Frontal cortex (tissue), 4 donors: ENCODE data around the gene PKN3. TPM values are rescaled to one million over a fixed set of nuclear protein-coding genes. Genes with fewer than 3 reads are reported as not detected.
A peak's percentile ranks its signal among the peaks of the same experiment; 100 is the strongest.
"Not testable (repeated sequence)": the region's sequence is repeated elsewhere in the genome, so short reads cannot be mapped to it uniquely, and the experiment has no call there.

Experiments used
- DNase-seq, 2 donors: peaks; one replicate each; pipeline ENCODE4 v3.0.0; 2012; ENCODE audit warnings: low spot score in 2 of 2
- FAIRE-seq: peaks from 2 replicates; lab custom pipeline; 2012; peaks lifted over from hg19 to GRCh38; lab: Jason Lieb, UNC
- total RNA-seq: library from RNA; depleted of rRNA; stranded (reverse); fragments of >200 nt; gene quantifications from one replicate; pipeline ENCODE4 v1.2.3, GENCODE V29; 2014
- donor health status: control.
- donor health status: control.
- donor health status: control.

Gene PKN3
- 0.41 TPM for total RNA-seq

DNA sequence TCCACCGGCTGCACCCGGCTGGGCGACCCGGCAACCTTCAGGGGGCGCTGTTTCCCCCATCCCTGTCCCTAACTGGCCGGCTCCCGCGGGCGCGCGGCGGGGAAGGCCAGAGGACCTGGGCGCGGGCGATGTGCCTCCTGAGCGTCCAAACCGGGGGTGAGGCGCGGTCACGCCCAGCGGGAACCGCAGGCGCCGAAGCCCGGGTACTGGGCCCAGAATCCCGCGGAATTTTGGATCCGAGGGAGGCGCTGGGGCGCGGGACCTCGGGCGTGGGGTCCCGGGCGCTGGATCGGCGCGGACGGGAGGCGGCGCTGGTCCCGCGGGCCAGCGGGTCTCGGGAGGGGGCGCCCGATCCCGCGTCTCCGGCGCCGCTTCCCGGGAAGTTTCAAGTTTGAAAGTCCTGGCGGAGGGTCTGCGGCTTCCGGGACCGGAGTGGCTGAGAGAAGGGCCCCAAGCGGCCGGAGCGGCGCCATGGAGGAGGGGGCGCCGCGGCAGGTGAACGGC lies at the start of gene PKN3:
Gene PKN3, plus strand, starts transcription at position 59 of the 504 bp plus-strand sequence. Its CDS starts 413 bp downstream, at position 472.
- FAIRE-seq = no peak
- peak; percentile 84 to 93 for DNase-seq

GRCh38 chr9:128653908-128654307 lies 48.4 kb upstream of the PKN3 start:
- no peak for DNase-seq
- no peak for FAIRE-seq

GRCh38 chr9:128654481-128654880 lies 47.8 kb upstream of the PKN3 start:
- FAIRE-seq (no peak), DNase-seq (no peak)

- DNase-seq = peak; percentile 99 to 100
- no peak for FAIRE-seq
These were observed 45.6 kb upstream of the PKN3 start, which contains the start of gene DYNC2I2 for GRCh38 chr9:128656416-128657343. Gene DYNC2I2, minus strand, starts transcription at chr9:128656847. Its CDS starts 121 bp downstream, at chr9:128656726.

DNA sequence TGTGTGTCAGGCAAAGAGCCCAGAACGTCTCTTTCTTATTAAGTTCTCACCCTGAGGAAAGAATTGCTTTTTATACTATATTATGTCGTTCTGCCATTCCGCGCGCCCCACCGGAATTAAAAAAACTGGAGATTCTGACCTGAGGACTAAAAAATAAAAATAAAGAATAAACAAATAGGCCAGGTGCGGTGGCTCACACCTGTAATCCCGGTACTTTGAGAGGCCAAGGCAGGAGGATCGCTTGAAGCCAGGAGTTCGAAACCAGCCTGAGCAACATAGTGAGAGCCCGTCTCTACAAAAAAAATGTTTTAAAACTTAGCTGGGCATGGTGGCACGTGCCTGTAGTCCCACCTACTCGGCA lies 45.0 kb upstream of the PKN3 start:
- DNase-seq = no peak
- FAIRE-seq = no peak

DNA sequence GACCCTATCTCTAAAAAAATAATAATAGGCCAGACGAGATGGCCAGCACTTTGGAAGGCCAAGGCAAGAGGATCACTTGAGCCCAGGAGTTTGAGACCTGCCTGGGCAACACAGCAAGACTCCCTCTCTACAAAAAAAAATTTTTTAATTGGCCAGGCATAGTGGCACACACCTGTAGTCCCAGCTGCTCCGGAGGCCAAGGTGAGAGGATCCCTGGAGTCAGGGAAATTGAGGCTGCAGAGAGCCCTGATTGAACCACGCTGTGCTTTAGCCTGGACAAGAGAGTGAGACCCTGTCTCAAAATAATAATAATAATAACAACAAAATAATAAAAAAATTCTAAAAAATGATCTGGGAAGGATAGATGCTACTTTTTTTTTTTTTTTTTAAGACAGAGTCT lies 44.5 kb upstream of the PKN3 start:
- FAIRE-seq = no peak
- no peak for DNase-seq

DNA sequence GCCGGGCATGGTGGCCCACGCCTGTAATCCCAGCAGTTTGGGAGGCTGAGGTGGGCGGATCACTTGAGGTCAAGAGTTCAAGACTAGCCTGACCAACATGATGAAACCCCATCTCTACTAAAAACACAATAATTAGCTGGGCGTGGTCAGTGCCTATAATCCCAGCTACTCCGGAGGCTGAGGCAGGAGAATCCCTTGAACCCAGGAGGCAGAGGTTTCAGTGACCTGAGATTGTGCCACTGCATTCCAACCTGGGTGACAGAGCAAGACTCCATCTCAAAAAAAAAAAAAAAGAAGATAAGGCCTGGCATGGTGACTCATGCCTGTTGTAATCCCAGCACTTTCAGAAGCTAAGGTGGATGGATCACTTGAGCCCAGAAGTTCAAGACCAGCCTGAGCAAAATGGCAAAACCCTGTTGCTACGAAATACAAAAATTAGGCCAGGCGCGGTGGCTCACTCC lies 35.8 kb upstream of the PKN3 start:
- not testable (repeated sequence) for FAIRE-seq, DNase-seq

- FAIRE-seq = no peak
- DNase-seq = no peak
These were observed 32.5 kb upstream of the PKN3 start for GRCh38 chr9:128669786-128670185.

GRCh38 chr9:128675382-128675781 lies 26.9 kb upstream of the PKN3 start:
- FAIRE-seq = no peak
- no peak for DNase-seq

DNA sequence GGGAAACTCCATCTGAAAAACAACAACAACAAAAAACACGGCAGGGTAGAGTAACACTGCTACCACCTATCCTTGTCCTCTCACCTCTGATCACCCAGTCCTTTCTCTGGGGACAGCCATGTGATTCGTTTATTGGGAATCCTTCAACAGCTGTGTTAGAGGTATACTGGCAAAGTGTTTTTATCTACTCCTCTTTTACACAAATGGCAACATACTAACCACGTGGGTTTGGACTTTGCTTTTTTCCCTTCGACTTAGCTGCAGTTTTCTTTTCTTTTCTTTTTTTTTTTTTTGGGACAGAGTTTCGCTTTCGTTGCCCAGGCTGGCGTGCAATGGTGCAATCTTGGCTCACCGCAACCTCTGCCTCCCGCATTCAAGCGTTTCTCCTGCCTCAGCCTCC lies 24.5 kb upstream of the PKN3 start:
- no peak for FAIRE-seq

DNA sequence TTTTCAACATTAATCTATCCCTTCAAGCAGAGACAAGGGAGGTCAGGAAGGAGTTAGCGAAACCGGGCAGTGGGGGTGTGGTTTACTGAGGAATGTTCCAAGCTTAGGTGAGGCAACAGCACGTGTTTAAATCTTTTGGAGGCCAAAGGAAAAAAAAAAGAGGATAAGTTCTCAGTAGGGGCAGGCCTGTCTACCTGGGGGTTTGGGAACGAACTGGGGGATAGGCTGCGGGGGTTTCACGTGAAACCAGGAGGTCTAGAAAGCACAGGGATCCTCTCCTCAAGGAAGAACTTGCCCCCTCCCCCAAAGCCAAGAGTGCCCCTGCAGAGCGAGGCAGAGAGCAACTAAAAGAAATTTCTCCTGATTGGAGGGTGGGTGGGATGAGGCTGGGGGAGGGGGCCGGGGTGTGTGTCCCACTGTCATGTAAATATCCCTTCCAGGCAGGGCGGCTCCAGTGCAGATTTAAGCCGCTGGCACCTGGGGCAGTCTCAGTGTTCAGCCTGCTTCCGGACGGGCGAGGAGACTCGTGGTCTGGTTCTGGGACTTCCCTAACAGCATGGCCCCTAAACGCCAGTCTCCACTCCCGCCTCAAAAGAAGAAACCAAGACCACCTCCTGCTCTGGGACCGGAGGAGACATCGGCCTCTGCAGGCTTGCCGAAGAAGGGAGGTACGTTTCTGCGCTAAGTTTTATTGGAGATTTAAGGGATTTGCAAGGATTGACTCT lies 18.8 kb upstream of the PKN3 start:
- DNase-seq (no peak), FAIRE-seq (no peak)

More for the DNA sequence above, 24.5 kb upstream of the PKN3 start:
- DNase-seq = no peak

DNA sequence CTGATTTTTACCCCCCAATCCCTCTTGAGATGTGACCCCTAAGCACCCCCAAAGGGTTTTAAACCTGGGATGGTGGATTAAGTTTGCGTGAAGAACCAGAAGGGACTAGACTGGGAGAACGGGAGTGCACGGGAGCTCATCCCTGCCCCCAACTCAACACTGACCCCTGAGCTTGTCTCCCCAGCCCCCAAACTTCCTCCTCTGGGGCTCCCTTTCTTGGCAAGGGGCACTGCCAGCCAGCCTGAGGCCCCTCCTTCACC lies 18.3 kb upstream of the PKN3 start:
- FAIRE-seq = no peak
- DNase-seq = no peak

DNA sequence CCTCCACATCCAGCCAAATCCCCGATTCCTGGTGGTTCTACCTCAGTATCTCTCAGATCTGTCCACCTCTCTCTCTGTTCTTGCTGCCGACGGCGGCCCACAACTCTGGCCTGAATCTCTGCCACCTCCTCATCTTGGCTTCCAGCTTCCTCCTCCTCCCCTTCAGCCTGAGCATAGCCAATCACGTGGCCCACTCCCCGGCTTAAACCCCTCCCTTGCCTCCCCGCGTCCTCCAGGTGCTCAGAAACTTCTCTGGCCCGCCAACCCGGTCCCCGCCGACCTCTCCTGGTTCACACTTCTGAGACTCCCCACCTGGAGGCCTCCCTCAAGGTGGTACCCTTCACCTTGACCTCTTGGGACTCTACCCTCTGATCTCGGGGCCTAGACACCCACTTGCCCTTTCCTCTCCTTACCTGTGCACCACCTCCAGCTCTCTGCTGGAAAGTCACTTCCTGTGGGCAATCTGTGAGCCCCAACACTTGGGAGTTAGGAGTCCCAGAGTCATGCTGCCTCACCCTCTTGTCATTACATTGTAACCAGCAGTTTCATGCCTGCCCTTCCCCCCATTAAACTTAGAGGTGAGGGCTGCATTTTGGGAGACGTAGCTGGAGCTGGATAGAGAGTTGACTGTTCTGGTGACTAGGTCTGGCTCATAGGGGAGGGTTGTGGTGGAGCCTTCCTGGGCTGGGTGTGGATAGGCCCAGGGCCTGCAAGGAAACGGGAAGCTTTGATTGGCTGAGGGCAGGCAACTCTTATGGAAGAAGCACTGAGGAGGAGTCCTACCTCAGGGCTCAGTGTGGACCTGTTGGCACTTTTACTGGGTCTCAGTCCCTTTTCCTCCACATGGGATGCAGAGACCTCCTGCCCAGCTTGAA lies 17.7 kb upstream of the PKN3 start:
- FAIRE-seq (no peak), DNase-seq (peak in 1 of 2 donors; percentile 53)

DNA sequence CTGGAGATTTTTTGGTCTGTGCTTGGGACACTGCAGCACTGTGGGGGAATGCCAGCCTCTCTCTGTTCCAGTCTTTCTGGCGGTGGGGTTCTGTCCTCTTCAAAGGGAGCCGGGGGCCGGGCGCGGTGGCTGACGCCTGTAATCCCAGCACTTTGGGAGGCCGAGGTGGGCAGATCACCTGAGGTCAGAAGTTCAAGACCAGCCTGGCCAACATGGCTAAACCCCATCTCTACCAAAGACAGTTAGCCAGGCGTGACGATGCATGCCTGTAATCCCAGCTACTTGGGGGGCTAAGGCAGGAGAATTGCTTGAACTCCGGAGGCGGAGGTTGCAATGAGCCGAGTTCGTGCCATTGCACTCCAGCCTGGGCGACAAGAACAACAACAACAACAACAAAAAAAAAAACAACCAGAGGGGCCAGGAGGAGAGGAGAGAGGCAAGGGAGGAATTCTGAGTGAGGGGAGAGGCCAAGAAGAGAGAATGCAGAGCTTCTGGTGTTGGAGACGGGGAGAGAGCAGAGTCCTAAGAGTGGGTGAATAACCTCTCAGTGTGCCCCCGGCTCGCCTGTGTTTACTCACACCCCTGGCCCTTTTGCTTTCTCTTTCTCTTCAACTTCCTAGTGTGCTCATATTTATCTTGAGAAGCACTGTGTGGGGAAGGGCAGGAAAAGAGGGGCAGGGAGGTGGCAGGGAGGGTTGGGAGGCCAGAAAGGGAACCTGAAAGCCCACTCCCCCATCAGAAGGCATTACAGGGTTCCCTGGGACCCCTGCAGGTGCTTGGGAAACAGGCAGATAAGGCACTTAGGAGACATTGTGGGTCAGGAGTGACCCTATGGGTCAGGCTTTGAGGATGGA lies 16.4 kb upstream of the PKN3 start:
- DNase-seq (no peak), FAIRE-seq (no peak)

DNA sequence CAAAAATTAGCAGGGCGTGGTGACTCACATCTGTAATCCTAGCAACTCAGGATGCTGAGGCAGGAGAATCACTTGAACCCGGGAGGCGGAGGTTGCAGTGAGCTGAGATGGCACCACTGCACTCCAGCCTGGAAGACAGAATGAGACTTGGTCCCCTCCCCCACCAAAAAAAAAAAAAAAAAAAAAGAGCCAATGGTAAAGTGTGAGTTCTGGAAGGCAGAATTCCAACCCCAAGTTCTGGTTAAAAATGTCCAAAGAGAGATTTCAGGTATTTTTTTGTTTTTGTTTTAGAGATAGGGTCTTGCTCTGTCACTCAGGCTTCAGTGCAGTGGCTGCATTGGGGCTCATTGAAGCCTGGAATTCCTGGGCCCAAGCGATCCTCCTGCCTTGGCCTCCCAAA lies 14.8 kb upstream of the PKN3 start:
- no peak for DNase-seq
- no peak for FAIRE-seq

GRCh38 chr9:128688501-128689292 lies 13.6 kb upstream of the PKN3 start, which contains the start of gene SET:
Gene SET, plus strand, starts transcription at chr9:128689222. Its CDS starts 361 bp downstream, at chr9:128689583.
- FAIRE-seq (no peak), DNase-seq (peak; percentile 99)

DNA sequence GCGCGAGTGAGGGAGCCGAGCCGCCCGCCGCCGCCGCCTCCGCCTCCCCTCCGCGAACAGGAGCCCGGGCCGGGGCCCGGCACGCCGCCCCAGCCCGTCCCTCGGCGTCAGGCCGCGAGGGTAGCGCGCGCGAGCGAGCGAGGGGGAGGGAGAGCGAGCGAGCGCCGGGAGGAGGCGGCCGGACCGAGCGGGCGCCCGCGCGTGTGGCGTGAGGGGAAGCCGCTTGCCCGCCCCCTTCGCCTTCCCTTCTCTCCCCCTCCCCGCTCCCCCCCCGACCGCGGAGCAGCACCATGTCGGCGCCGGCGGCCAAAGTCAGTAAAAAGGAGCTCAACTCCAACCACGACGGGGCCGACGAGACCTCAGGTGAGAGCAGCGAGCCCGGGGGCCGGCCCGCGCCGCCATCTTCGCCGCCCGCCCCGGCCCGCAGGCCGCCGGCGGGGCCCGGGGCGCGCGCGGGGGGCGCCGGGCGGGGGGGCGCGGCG lies 13.0 kb upstream of the PKN3 start:
- no peak for FAIRE-seq

More for the DNA sequence above, 13.0 kb upstream of the PKN3 start:
- DNase-seq = no peak
